GM06990 (cell line): ENCODE results near the gene SERPINB13.
A peak's percentile ranks its signal among the peaks of the same experiment; 100 is the strongest.

ENCODE experiments used
- DNase-seq: peaks from one replicate; pipeline ENCODE4 v3.0.0-alpha.2; 2011; ENCODE audit not compliant: insufficient read length; ENCODE audit errors: extremely low read depth
- H3K27me3 ChIP-seq: replicated peaks from 2 replicates; pipeline ENCODE4 v1.6.0; 2011; ENCODE audit warnings: low read length; ENCODE audit not compliant: control insufficient read depth, insufficient read depth
- H3K36me3 ChIP-seq: 2 replicates; pipeline ENCODE4 v1.5.1; 2011; ENCODE audit warnings: low read length; ENCODE audit not compliant: control insufficient read depth, insufficient read depth
- H3K4me3 ChIP-seq: replicated peaks from 2 replicates; pipeline ENCODE4 v1.5.1; 2011; ENCODE audit warnings: low read depth, mild to moderate bottlenecking, control low read depth, low read length
- CTCF ChIP-seq: IDR thresholded peaks from 2 replicates; pipeline ENCODE4 v1.5.1; 2011; ENCODE audit warnings: low read length, control low read depth, mild to moderate bottlenecking, inconsistent platforms; ENCODE audit not compliant: insufficient read depth, poor library complexity, severe bottlenecking

Gene SERPINB13

GRCh38 chr18:63603772-63604171, 16.6 kb downstream of the SERPINB13 start:
- TF ChIP-seq CTCF, result no peak
- Histone ChIP-seq H3K27me3 (no peaks in the 10 kb centered on the region), H3K4me3 (no peak overlapping the region), H3K36me3 (no peaks in the 10 kb centered on the region)
- DNase-seq, result peak; percentile 49

- TF ChIP-seq CTCF, result no peak
- Histone ChIP-seq H3K36me3 (no peaks in the 10 kb centered on the region), H3K27me3 (no peaks in the 10 kb centered on the region), H3K4me3 (no peak overlapping the region)
- no peak for DNase-seq
Measured at GRCh38 chr18:63604791-63605567, 17.8 kb downstream of the SERPINB13 start.

GRCh38 chr18:63606526-63606925, 19.4 kb downstream of the SERPINB13 start:
- H3K36me3 ChIP-seq, result no peaks in the 10 kb centered on the region
- H3K4me3 ChIP-seq, result no peak overlapping the region
- H3K27me3 ChIP-seq, result no peaks in the 10 kb centered on the region
- DNase-seq, result no peak
- TF ChIP-seq CTCF, result no peak

GRCh38 chr18:63613420-63613819, 26.3 kb downstream of the SERPINB13 start:
- DNase-seq, result no peak
- Histone ChIP-seq H3K4me3 (no peak overlapping the region), H3K27me3 (no peaks in the 10 kb centered on the region), H3K36me3 (no peaks in the 10 kb centered on the region)
- TF ChIP-seq CTCF, result no peak

- H3K36me3 ChIP-seq, result no peaks in the 10 kb centered on the region
- no peak for TF ChIP-seq CTCF
- H3K4me3 ChIP-seq, result no peak overlapping the region
- no peaks in the 10 kb centered on the region for H3K27me3 ChIP-seq
- peak; percentile 32 for DNase-seq
Measured at GRCh38 chr18:63617049-63617914, 30.1 kb downstream of the SERPINB13 start.
